ENCODE results near the gene PIEZO2.

DNA sequence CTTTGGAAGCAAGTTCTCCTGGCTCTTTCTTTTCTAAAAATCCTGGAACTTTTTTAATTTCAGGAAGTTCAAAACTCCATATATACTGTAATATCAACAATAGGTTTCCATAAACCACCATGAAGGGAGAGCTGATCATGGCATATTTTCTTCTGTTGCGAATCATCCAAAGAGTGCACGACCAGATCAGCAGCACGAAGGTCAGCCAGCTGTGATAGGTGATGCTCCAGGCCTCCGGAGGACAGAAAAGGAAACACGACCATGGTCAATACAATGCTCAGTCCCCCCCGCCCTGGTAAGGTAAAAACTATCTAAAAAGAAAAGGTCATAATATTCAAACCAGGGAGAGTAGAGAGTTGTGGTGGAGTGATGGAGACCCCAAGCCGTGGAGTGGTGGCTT, 354.6 kb downstream of the PIEZO2 start:
- TF ChIP-seq, protein P1, sequence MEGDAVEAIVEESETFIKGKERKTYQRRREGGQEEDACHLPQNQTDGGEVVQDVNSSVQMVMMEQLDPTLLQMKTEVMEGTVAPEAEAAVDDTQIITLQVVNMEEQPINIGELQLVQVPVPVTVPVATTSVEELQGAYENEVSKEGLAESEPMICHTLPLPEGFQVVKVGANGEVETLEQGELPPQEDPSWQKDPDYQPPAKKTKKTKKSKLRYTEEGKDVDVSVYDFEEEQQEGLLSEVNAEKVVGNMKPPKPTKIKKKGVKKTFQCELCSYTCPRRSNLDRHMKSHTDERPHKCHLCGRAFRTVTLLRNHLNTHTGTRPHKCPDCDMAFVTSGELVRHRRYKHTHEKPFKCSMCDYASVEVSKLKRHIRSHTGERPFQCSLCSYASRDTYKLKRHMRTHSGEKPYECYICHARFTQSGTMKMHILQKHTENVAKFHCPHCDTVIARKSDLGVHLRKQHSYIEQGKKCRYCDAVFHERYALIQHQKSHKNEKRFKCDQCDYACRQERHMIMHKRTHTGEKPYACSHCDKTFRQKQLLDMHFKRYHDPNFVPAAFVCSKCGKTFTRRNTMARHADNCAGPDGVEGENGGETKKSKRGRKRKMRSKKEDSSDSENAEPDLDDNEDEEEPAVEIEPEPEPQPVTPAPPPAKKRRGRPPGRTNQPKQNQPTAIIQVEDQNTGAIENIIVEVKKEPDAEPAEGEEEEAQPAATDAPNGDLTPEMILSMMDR (IDR thresholded peaks at IDR 0.05 in 4 of 5, conservative IDR thresholded peaks at IDR 0.05 in 1 of 5), result no peak
- TF ChIP-seq POLR2A (IDR thresholded peaks at IDR 0.05), result no peak
